HUES64 (cell line): ENCODE results near the gene ADNP. TPM values are rescaled to one million over a fixed set of nuclear protein-coding genes. Genes with fewer than 3 reads are reported as not detected.
"Not testable (repeated sequence)": the region's sequence is repeated elsewhere in the genome, so short reads cannot be mapped to it uniquely, and the experiment has no call there.

ENCODE experiments used
- H3K27ac ChIP-seq: 2 replicates; pipeline ENCODE4 v1.7.0; 2013; ENCODE audit warnings: low read depth, low read length, inconsistent platforms
- H3K27me3 ChIP-seq: 2 replicates; pipeline ENCODE4 v1.6.1; 2013; ENCODE audit warnings: mild to moderate bottlenecking, low read length; ENCODE audit not compliant: insufficient read depth
- H3K36me3 ChIP-seq: 2 replicates; pipeline ENCODE4 v1.6.1; 2013; ENCODE audit warnings: mild to moderate bottlenecking, low read length; ENCODE audit not compliant: insufficient read depth
- H3K4me1 ChIP-seq: 2 replicates; pipeline ENCODE4 v1.6.1; 2013; ENCODE audit warnings: mild to moderate bottlenecking, low read length, moderate library complexity; ENCODE audit not compliant: insufficient read depth
- H3K4me3 ChIP-seq: 2 replicates; pipeline ENCODE4 v1.5.1; 2013; ENCODE audit warnings: mild to moderate bottlenecking, low read length, moderate library complexity
- H3K9ac ChIP-seq: 2 replicates; pipeline ENCODE4 v1.6.1; 2013; ENCODE audit warnings: mild to moderate bottlenecking, low read depth, low read length
- H3K9me3 ChIP-seq: 2 replicates; pipeline ENCODE4 v1.6.1; 2013; ENCODE audit warnings: low read depth, low read length; ENCODE audit not compliant: insufficient read depth
- WGBS: fragments of 150-250, 120-280 bp; methylation state at CpG from one replicate; pipeline ENCODE4 v1.1.7; 2013; ENCODE audit warnings: missing lambda C conversion rate; 5-methylcytosine and 5-hydroxymethylcytosine counted together
- polyA plus RNA-seq, 2 experiments: library from polyadenylated mRNA; stranded (reverse); fragments of 50-300 nt; gene quantifications; one replicate each; pipeline ENCODE4 v1.2.3, GENCODE V29; 2013

The ADNP gene
- polyA plus RNA-seq (2013, experiment 1 of 2), result 77.8 TPM
- 83.1 TPM for polyA plus RNA-seq (2013, experiment 2 of 2)

GRCh38 chr20:50931306-50932015, at the start of gene ADNP:
Gene ADNP, minus strand, starts transcription at chr20:50931437. Its CDS starts 27,441 bp downstream, at chr20:50903996.
- peaks cover 32% of the 10 kb centered on the region for H3K4me1 ChIP-seq
- H3K36me3 ChIP-seq, result peaks cover 71% of the 10 kb centered on the region
- H3K27me3 ChIP-seq, result no peaks in the 10 kb centered on the region
- WGBS, result 7% methylated on average over 58 of the region's 58 CpGs
- H3K9me3 ChIP-seq, result no peaks in the 10 kb centered on the region
- peak within 1 kb of the TSS; percentile 99 for H3K9ac ChIP-seq
- H3K4me3 ChIP-seq, result peak within 1 kb of the TSS; percentile 83
- peak within 1 kb of the TSS; percentile 95 for H3K27ac ChIP-seq

DNA sequence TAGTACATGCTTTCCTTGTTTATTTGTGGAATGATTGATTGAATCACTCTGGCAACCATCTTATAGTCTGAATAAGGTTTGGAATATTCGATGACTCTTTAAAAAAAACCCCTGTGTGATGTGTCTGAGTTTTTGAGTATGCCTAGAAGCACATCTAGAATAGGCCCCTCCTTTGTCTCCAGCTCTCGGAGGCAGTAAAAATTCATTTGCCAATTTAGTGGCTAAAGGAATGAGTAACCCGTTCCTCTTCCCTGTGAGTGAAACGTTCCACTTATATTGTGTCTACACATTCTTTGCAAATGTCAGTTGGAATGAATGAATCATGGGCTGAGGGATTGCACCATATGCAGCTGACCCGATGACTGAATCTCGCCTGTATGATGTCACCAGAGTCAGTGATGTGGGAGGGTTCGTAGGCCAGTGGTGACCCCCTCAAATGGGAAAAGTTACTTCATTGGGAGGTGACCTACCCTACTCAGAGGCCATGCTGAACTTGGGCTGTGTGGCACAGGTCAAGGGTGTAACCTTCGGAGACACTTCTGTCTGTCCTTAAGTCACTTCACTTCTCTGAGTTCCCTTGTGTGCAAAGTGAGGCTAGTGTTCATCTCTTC, 48.9 kb upstream of the ADNP start:
- WGBS, result 84% methylated on average over 8 of the region's 8 CpGs
- Histone ChIP-seq H3K27me3 (no peaks in the 10 kb centered on the region), H3K9ac (no peak overlapping the region), H3K27ac (no peak overlapping the region), H3K9me3 (no peaks in the 10 kb centered on the region), H3K4me3 (no peak overlapping the region), H3K36me3 (no peaks in the 10 kb centered on the region), H3K4me1 (no peaks in the 10 kb centered on the region)

DNA sequence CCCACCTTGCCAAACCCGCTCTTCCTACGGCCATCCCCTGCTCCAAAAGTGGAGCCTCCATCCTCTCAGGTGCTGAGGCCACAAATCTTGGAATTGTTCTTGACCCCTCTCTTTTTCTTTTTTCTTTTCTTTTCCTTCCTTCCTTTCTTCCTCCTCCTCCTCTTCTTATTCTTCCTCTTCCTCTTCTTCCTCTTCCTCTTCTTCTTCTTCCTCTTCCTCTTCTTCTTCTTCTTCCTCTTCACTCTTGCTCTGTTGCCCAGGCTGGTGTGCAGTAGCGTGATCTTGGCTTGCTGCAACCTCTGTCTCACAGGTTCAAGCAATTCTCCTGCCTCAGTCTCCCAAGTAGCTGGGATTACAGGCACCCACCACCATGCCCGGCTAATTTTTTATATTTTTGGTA, 47.3 kb upstream of the ADNP start:
- not testable (repeated sequence) for H3K4me3 ChIP-seq, H3K36me3 ChIP-seq, H3K4me1 ChIP-seq, H3K27ac ChIP-seq, H3K9ac ChIP-seq, H3K9me3 ChIP-seq, H3K27me3 ChIP-seq
- 92% methylated on average over 3 of the region's 4 CpGs for whole genome bisulfite sequencing

DNA sequence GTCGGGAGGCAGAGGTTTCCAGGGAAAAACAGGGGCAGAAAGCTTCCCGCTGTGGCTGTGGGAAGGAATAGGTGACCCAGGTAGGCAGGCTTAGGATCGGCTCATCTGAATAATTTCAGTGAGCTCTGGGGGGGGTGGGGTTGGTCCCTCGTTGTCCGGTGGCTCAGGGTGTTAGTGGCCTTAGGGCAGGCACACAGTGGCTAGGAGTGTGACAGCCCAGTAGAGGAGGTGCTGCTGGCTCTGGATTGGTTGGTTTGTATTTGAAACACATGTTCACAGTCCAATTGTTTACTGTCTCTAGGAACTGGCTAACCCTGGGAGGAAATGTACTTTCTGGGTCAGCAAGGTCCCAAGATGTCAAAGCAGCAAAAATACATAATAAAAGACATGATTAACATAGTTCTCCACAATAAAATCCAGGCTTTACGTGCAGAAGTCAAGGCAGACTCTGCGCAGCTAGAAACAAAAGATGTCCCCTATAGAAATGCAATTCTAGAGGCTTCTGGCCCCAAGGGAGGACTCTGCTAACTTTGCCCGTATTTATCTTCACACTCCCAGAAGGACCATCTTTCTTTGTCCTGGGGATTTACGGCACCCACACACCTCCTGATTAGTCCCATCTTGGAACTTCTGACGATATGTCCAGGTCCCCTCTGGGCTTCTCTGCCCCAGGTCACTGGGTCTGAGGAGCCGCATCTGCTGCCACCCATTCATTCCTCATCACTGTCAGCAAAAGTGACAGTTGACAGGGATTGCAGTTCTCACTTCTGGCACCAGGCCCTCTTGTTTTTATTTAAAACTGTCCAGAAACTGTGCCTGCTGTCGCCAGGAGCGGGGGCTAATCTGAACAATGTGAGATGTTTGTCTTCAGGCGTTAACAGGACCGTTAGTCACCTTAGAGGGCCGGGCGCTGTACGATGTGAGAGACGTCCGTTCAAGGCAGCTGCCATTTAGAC, 46.1 kb upstream of the ADNP start:
- Histone ChIP-seq H3K4me1 (no peaks in the 10 kb centered on the region), H3K27me3 (no peaks in the 10 kb centered on the region), H3K4me3 (no peak overlapping the region), H3K9me3 (no peaks in the 10 kb centered on the region), H3K9ac (no peak overlapping the region), H3K27ac (no peak overlapping the region), H3K36me3 (no peaks in the 10 kb centered on the region)
- 86% methylated on average over 20 of the region's 20 CpGs for WGBS

DNA sequence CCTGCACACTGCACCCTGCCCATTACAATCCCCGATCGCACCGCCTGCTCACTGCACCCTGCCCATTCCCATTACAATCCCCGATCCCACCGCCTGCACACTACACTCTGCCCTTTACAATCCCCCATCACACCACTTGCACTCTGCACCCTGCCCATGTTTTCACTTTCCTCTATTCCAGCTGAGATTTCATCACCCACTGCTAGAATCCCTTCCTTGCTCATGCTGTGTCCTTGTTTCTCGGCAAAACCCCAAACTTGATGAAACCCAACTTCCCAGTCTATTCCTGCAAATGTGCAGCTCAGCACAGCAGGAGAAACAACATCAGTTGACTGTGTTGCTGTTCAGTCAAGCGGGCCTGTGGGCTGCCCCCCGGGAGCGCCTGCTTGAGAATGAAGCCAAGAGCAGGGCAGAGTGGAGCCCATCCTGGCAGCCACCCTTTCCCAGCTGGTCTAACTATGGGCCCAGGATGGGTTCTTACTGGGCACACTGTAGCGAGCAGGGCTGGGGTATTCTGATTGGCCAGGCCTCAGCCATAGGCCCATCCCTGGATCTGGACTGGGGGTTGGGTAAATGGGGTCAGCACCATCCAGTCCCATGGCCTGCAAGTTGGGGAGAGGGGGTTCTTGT, 44.6 kb upstream of the ADNP start:
- Histone ChIP-seq H3K9me3 (no peaks in the 10 kb centered on the region), H3K36me3 (no peaks in the 10 kb centered on the region), H3K9ac (no peak overlapping the region), H3K27me3 (no peaks in the 10 kb centered on the region), H3K4me1 (no peaks in the 10 kb centered on the region), H3K27ac (no peak overlapping the region), H3K4me3 (no peak overlapping the region)
- 95% methylated on average over 10 of the region's 10 CpGs for WGBS

DNA sequence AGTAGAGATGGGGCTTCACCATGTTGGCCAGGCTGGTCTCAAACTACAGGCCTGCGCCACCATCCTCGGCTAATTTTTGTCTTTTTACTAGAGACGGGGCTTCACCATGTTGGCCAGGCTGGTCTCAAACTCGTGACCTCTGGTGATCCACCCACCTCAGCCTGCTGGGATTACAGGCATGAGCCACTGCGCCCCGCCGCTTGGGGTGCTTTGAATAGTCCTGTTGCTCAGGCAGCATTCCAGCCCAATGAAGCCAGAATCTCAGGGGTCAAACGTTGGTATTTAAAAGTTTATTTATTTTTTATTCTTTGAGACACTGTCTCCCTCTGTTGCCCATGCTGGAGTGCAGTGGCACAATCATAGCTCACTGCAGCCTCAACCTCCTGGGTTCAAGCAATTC, 38.7 kb upstream of the ADNP start:
- Histone ChIP-seq H3K27ac (no peak overlapping the region), H3K36me3 (no peaks in the 10 kb centered on the region), H3K9ac (no peak overlapping the region), H3K4me1 (peaks cover 4% of the 10 kb centered on the region; the same call in 1 of the 2 replicates), H3K9me3 (no peaks in the 10 kb centered on the region), H3K27me3 (no peaks in the 10 kb centered on the region), H3K4me3 (no peak overlapping the region)
- WGBS, result 91% methylated on average over 8 of the region's 8 CpGs

DNA sequence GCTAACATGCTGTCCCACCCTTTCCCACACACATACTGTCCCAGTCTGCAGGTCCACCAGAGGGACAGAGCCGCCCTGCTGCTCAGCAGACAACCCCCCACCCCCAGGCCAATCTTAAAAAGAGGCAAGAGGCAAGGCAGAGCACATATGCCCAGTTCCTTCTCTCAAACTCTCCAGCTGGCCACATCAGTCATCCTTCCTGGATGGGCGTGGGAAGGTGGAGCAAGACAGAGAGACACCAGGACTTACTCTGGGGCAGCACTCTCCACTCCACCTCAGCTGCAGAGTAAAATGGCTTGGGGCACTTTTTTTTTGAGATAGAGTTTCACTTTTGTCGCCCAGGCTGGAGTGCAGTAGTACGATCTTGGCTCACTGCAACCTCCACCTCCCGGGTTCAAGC, 38.2 kb upstream of the ADNP start:
- WGBS, result 92% methylated on average over 5 of the region's 5 CpGs
- no peaks in the 10 kb centered on the region for H3K9me3 ChIP-seq
- H3K4me3 ChIP-seq, result no peak overlapping the region
- no peaks in the 10 kb centered on the region for H3K27me3 ChIP-seq
- no peak overlapping the region for H3K27ac ChIP-seq
- H3K4me1 ChIP-seq, result peaks cover 4% of the 10 kb centered on the region; the same call in 1 of the 2 replicates
- H3K9ac ChIP-seq, result no peak overlapping the region
- no peaks in the 10 kb centered on the region for H3K36me3 ChIP-seq

DNA sequence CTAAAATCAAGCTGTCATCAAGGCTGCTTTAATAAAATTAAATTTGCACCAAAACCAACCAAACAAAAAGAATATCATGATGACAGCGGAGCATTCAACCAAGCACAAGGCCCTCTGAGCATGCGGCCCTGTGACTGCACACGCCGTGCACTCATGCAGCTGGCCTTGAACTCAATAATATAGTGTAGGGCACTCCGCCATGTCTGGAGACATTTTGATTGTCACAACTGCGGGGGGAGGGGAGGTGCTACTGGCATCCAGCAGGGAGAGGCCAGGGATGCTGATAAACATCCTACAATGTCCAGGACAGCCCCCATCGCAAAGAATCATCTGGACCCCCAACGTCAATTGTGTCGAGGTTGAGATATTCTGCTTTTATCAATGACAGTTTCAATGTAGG, 37.1 kb upstream of the ADNP start:
- 90% methylated on average over 9 of the region's 9 CpGs for WGBS
- H3K4me3 ChIP-seq, result no peak overlapping the region

DNA sequence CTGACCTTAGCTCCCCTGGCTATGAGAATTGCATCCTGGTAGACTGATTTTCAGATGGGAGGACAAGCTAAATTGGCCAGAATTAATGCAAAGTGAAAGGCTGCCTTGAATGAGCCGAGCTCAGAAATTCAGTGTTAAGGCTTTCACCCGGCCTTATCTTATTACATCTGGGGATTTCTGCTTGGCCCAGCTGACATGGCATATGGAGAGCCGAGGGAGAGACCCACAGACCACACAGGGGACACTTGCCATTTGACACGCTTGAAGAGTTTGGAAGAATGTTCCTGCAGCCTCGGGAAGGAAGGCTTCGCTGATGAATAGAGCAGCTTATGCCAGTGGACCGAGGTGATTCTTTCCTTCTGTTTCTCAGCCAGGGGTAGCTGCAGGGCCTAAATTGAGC, 36.3 kb upstream of the ADNP start:
- Histone ChIP-seq H3K36me3 (no peaks in the 10 kb centered on the region), H3K27me3 (no peaks in the 10 kb centered on the region), H3K4me3 (no peak overlapping the region), H3K4me1 (peaks cover 4% of the 10 kb centered on the region; the same call in 1 of the 2 replicates), H3K9me3 (no peaks in the 10 kb centered on the region), H3K9ac (no peak overlapping the region), H3K27ac (no peak overlapping the region)
- 84% methylated on average over 7 of the region's 7 CpGs for WGBS

More for the DNA sequence above, 37.1 kb upstream of the ADNP start:
- Histone ChIP-seq H3K9ac (no peak overlapping the region), H3K36me3 (no peaks in the 10 kb centered on the region), H3K4me1 (peaks cover 4% of the 10 kb centered on the region; the same call in 1 of the 2 replicates), H3K27me3 (no peaks in the 10 kb centered on the region), H3K9me3 (no peaks in the 10 kb centered on the region), H3K27ac (no peak overlapping the region)

DNA sequence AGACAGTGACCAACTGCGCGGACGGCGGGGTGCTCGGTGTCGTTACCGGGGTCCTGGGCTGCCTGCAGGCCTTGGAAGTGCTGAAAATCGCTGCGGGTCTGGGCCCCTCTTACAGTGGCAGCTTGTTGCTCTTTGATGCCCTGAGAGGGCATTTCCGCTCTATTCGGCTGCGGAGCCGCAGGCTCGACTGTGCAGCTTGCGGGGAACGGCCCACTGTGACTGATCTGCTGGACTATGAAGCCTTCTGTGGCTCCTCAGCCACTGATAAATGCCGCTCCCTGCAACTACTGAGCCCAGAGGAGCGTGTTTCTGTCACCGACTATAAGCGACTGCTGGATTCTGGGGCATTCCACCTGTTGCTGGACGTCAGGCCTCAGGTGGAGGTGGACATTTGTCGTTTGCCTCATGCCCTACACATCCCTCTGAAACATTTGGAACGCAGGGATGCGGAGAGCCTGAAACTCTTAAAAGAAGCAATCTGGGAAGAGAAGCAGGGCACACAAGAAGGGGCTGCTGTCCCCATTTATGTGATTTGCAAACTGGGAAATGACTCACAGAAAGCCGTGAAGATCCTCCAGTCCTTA, 28.4 kb upstream of the ADNP start:
- Histone ChIP-seq H3K9ac (peak overlapping the region; percentile 96), H3K27ac (no peak overlapping the region)
- 77% methylated on average over 25 of the region's 25 CpGs for WGBS

More for the DNA sequence above, 28.4 kb upstream of the ADNP start:
- Histone ChIP-seq H3K9me3 (no peaks in the 10 kb centered on the region), H3K4me1 (peaks cover 6% of the 10 kb centered on the region; the same call in 1 of the 2 replicates), H3K36me3 (peaks cover 26% of the 10 kb centered on the region), H3K4me3 (peak overlapping the region; percentile 91), H3K27me3 (no peaks in the 10 kb centered on the region)
